GM19025 (cell line): Measurements from ENCODE around the gene TEX48.

Source experiments
- ATAC-seq: cut with Tn5 transposase; IDR thresholded peaks from one replicate; pipeline ENCODE4 v1.9.1; 2021; ENCODE audit warnings: mild to moderate bottlenecking, low read depth, moderate library complexity; ENCODE audit not compliant: unreplicated experiment

Gene TEX48

DNA sequence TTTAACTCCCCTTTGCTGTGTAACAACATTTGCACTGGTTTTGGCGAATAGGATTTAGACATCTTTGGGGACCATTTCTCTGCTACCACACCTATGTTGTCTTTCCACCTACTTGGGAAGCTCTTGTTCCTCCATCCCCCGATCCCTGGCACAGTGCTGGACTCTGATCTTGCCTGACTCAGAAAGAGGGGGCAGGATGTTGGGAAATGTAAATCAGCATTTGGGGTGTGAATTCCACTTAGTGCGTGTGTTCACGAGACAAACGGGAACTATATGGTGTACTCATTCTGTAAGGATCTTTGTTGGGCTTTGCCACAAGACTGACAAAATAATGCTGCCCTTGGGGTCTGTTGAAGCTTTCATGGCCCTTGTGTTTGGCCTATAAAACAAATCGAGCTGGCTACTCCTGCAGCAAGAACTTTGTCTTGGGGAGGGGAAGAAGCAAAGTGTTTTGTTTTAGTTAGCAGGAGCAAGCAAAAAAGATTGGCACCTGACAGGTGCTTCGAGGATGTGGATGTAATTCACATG is 52.4 kb downstream of the TEX48 start:
- no peak for ATAC-seq

DNA sequence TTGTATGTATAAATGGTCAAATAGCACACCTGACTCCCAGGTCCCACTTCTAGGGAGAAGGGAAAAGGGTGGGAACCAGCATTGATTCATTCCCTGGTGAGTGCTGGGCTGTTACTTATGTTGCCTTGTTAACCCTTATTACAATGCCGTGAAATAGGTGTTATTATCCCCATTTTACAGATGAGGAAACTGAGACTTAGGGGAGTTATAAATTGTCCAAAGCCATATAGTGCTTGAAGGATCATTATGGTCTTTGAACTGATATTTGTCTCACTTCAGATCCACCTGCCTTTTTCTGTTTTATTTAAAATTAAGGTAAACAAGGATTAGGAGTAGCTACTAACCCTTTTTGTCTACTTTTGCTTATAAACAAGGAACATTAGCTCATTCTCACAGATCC is 54.4 kb downstream of the TEX48 start:
- no peak for ATAC-seq

DNA sequence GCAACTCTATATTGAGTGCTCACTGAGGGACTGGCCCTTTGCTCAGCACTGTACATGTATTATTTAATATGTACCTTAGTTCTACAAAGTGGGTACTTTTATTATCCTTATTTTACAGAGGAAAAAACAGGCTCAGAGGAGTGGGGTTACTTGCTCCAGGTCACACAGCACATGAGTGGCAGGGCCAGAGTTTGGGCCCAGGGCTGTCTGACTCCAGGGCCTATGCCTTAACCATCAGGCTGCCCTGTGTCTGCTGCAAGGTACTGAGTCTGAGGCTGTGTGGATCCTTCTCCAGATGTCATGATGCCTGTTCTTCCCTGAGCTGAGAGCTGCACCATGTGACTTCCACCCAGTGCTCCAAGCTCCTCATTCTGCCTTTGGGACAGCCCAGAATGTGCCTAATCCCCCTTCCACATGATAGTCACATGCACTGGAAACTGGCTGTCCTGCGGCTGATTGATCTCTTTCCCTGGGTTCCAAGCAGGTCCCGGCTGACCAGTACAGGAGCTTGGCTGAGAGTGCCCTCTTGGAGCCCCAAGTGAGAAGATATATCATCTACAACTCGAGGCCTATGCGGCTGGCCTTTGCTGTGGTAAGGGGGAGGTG is 55.5 kb downstream of the TEX48 start:
- ATAC-seq, result no peak

DNA sequence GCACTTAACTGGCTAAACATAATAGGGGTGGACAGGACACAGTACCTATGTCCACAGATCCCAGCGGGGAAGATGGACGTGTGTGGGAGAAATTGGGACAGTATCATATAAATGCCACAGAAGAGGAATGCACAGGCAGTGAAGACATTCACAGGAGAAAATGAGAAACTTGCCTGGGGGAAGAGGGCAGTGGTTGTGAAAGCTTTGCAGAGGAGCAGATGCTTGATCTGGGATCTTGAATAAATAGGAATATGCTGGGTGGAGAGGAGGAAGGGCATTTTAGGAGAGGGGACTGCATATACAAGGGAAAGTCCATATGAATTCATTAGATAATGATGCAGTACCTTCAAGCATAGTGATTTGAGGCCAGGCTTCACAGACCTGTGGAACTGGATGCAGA is 57.3 kb downstream of the TEX48 start:
- no peak for ATAC-seq

DNA sequence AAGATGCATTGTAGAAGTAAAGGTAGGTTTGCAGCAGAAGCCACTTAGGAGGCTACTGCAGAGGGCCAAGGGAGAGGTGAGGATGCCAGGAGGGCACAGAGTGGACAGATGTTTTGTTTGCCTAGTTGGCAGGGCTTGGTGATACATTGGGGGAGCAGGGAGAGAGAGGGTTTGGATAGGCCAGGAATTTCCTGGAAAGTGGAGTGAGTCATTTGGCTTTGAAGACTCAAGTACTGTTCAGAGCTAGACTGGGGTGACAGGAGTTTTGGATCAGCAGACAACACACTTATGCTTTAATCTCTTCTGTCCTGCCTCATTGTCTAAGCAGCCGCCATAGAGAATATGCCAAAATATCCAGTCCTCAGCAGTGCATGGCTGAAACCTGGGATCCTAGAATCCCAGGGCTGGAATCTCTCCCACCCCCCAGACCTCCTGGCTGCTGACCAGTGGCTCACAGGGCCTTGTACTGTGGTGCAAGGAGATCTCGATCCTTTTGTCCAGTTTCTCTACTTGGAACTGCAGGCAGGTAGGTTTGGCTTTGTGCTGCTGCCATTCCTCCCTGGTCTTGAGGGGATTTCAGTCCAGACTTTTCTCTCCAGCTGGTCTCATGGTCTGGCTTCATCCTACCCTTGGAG is 59.9 kb downstream of the TEX48 start:
- ATAC-seq, result no peak

DNA sequence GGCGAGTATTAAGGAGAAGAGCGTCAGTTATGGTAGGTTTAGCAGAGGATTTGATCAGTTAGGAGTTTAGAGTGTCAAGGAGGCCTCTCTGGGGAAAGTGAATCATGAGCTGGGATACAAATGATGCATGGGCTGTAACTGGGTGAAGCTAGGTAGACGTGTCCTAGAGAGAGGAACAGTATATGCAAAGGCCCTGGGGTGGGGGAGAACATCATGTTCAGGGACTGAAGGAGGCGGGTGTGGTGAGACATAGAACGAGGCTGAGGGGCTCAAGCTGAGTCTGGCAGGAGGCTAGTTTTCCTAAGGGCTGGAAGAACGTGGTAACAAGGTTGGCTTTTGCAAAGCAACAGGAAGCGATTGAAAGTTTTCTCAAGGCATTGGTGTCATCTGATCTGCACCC is 60.4 kb downstream of the TEX48 start:
- no peak for ATAC-seq

DNA sequence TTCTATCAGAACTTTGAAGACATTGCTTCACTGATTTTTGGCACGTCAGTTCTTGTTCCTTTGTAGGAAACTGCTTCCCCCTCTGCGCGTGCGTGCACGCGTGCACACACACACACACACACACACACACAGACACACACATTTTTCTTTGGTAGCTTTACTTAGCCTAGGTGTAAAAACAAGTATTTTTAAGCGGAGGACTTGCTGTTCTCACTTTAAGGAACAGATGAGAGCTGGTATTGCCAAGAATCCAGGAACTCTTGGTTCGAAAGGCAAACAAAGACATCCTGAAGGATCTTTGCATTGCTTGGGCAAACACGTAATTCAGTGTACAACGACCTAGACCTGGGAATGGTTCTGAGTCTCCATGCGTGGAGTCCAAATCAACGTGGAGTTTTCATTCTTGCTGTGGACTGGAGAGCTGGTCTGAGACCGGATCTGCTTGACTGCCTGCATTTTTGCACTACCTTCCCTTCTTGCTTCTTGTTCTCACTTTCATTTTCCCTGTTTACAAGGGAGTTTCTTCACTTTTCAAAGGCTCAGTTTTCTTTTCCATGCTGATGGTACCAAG is 62.7 kb downstream of the TEX48 start:
- no peak for ATAC-seq

DNA sequence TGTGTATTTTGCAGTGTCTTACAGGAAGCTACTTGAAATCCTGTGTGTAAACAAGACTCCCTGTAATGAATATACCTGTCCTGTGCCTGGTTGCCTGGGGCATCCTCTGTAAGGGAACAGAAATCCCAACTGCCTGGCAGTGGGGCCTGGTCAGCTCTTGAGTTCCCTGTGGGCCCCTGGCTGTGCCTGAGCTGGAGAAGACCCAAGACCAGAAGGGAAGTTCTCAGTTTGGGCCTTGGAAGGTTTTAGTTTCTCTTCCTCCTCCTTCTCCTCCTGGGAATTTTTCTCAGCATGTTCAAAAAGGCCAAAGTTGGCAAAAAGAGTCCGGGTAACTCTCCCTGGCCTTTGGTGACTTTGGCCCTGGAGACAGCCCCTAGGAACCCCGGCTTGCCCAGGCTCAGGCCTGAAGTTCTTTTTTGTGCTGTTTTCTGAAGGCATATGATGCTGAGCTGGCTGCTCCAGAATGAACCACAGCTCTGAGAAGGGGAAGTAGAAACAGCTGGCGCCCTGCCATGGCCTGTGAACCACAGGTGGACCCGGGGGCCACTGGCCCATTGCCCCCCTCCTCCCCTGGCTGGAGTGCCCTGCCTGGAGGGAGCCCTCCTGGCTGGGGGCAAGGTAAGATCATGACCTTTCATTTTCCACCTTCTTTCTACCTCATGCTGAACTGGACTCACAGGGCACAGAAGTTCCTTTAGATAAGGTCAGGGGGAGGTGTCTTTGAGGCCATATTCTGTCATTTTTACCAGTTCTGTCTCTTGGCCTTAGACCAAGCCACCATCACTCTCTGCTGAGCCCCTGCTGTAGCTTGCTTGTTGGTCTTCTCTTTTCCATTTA is 65.1 kb downstream of the TEX48 start:
- ATAC-seq, result peak; percentile 56
